ENCODE measurements around the gene MOB3B. TPM values are rescaled to one million over a fixed set of nuclear protein-coding genes. Genes with fewer than 3 reads are reported as not detected.
"Not testable (repeated sequence)": the region's sequence is repeated elsewhere in the genome, so short reads cannot be mapped to it uniquely, and the experiment has no call there.

MOB3B gene
- total RNA-seq, 3 donors from 2014 or later (not counting 1 experiment from before 2014, with no cell fraction given) = 0.23 to 0.30 (median 0.28) TPM

- Mint-ChIP-seq H3K4me3 (no peak overlapping the region), H3K27ac (no peak overlapping the region), H3K27me3 (ENCODE audit: low read depth in 2 of 2) (no peaks in the 10 kb centered on the region), H3K9me3 (no peaks in the 10 kb centered on the region), H3K4me1 (no peaks in the 10 kb centered on the region), H3K36me3 (no peaks in the 10 kb centered on the region)
- intact Hi-C loops (cut with micrococcal nuclease) = no loop called here
- no peak overlapping the region for H3K27ac ChIP-seq (ENCODE audit: low read length)
- no peaks in the 10 kb centered on the region for H3K4me1 ChIP-seq (ENCODE audit: control insufficient read depth, insufficient read depth, low read length)
- TF ChIP-seq CTCF (IDR thresholded peaks at IDR 0.05) = no peak
- ATAC-seq = no peak
- DNase-seq = no peak
- H3K9me3 ChIP-seq (ENCODE audit: control insufficient read depth, insufficient read depth, low read length) = no peaks in the 10 kb centered on the region
- H3K27me3 ChIP-seq (ENCODE audit: control insufficient read depth, insufficient read depth, low read length) = no peaks in the 10 kb centered on the region
- no peaks in the 10 kb centered on the region for H3K36me3 ChIP-seq (ENCODE audit: control insufficient read depth, insufficient read depth, low read length)
- WGBS (ENCODE audit: insufficient coverage) = 86% methylated on average over 5 of the region's 5 CpGs
- no peak overlapping the region for H3K4me3 ChIP-seq (ENCODE audit: low read length)
Observed at GRCh38 chr9:27505744-27506161, 23.9 kb downstream of the MOB3B start.

DNA sequence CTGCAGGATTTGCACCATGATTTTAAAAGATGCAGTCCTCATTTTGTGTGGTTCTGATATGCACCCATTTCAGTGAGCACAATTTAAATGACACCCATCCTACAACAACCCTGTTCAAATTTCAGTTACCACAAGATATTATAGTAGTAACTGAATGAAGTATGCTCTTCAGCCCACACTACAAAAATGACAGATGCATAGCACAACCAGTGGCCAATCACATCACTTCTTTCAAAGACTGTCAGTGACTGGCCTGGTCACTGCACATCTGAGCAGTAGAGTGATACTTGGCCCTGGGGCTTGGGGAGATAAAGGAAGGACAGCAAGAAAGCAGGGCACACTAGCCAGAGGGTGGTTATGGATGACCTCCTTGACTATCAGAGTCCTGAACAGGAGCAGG, 25.4 kb downstream of the MOB3B start:
- no peaks in the 10 kb centered on the region for H3K9me3 Mint-ChIP-seq
- ATAC-seq = no peak
- H3K4me1 Mint-ChIP-seq = no peaks in the 10 kb centered on the region
- Histone ChIP-seq H3K4me3 (ENCODE audit: low read length) (no peak overlapping the region), H3K4me1 (ENCODE audit: control insufficient read depth, insufficient read depth, low read length) (no peaks in the 10 kb centered on the region), H3K9me3 (ENCODE audit: control insufficient read depth, insufficient read depth, low read length) (no peaks in the 10 kb centered on the region), H3K27me3 (ENCODE audit: control insufficient read depth, insufficient read depth, low read length) (no peaks in the 10 kb centered on the region), H3K36me3 (ENCODE audit: control insufficient read depth, insufficient read depth, low read length) (no peaks in the 10 kb centered on the region), H3K27ac (ENCODE audit: low read length) (no peak overlapping the region)
- no peaks in the 10 kb centered on the region for H3K36me3 Mint-ChIP-seq
- no peaks in the 10 kb centered on the region for H3K27me3 Mint-ChIP-seq (ENCODE audit: low read depth in 2 of 2)
- no peak for TF ChIP-seq CTCF (IDR thresholded peaks at IDR 0.05)
- H3K4me3 Mint-ChIP-seq = no peak overlapping the region
- intact Hi-C loops (cut with micrococcal nuclease) = no loop called here
- no peak overlapping the region for H3K27ac Mint-ChIP-seq
- no peak for DNase-seq

DNA sequence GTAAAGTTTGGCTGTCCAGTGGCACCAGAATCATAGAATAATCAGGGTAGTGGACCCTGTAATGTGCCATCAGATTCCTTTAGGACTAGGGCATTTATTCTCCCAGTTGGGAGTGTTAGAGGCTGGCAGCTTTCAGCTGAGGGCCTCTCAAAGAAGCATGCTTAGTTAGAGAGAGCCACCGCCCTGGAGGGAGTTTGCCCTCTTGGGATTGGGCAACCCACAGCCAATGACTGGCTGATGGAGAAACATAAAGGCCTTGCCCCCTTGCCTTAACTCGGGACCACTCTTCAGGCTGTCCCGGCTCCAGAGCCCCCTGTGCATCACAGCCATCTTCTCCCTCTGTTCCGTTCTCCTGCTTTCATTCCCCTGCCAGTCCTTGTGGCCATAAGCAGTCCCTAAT, 26.0 kb downstream of the MOB3B start:
- WGBS (ENCODE audit: insufficient coverage) = 90% methylated on average over 4 of the region's 4 CpGs
- no peak overlapping the region for H3K27ac Mint-ChIP-seq
- H3K27ac ChIP-seq (ENCODE audit: low read length) = no peak overlapping the region
- H3K4me3 Mint-ChIP-seq = no peak overlapping the region
- intact Hi-C loops (cut with micrococcal nuclease) = no loop called here
- no peaks in the 10 kb centered on the region for H3K9me3 ChIP-seq (ENCODE audit: control insufficient read depth, insufficient read depth, low read length)
- H3K36me3 Mint-ChIP-seq = no peaks in the 10 kb centered on the region
- no peaks in the 10 kb centered on the region for H3K4me1 Mint-ChIP-seq
- DNase-seq (no peak), ATAC-seq (no peak)
- H3K27me3 ChIP-seq (ENCODE audit: control insufficient read depth, insufficient read depth, low read length) = no peaks in the 10 kb centered on the region
- H3K27me3 Mint-ChIP-seq (ENCODE audit: low read depth in 2 of 2) = no peaks in the 10 kb centered on the region
- no peaks in the 10 kb centered on the region for H3K9me3 Mint-ChIP-seq
- TF ChIP-seq CTCF (IDR thresholded peaks at IDR 0.05) = no peak
- no peak overlapping the region for H3K4me3 ChIP-seq (ENCODE audit: low read length)
- no peaks in the 10 kb centered on the region for H3K4me1 ChIP-seq (ENCODE audit: control insufficient read depth, insufficient read depth, low read length)
- H3K36me3 ChIP-seq (ENCODE audit: control insufficient read depth, insufficient read depth, low read length) = no peaks in the 10 kb centered on the region

GRCh38 chr9:27500902-27501301, 28.7 kb downstream of the MOB3B start:
- H3K27me3 ChIP-seq (ENCODE audit: control insufficient read depth, insufficient read depth, low read length); DNase-seq; H3K36me3 Mint-ChIP-seq; intact Hi-C loops (cut with micrococcal nuclease); H3K27me3 Mint-ChIP-seq (ENCODE audit: low read depth in 2 of 2); H3K9me3 ChIP-seq (ENCODE audit: control insufficient read depth, insufficient read depth, low read length); H3K27ac ChIP-seq (ENCODE audit: low read length); H3K4me1 ChIP-seq (ENCODE audit: control insufficient read depth, insufficient read depth, low read length); H3K36me3 ChIP-seq (ENCODE audit: control insufficient read depth, insufficient read depth, low read length); ATAC-seq; H3K27ac Mint-ChIP-seq; H3K9me3 Mint-ChIP-seq; H3K4me3 ChIP-seq (ENCODE audit: low read length); H3K4me1 Mint-ChIP-seq; H3K4me3 Mint-ChIP-seq: not testable (repeated sequence)
- WGBS (ENCODE audit: insufficient coverage) = 59% methylated on average over 3 of the region's 3 CpGs

Data from natural killer cell (primary cell).